OCI-LY7 (cell line): ENCODE measurements around the gene SPR. TPM values are rescaled to one million over a fixed set of nuclear protein-coding genes. Genes with fewer than 3 reads are reported as not detected.

ENCODE experiments used
- BruUV-seq: library from RNA; stranded (reverse); fragments of 400-500 nt; replicated peaks from 2 replicates; lab custom pipeline; 2021; lab: Mats Ljungman, UMichigan
- CTCF ChIA-PET: fragments of 300-600 bp; sonication (Branson Sonifier 250); formaldehyde crosslinking; loops from one replicate; lab custom pipeline; 2022; ENCODE audit warnings: antibody characterized with exemption; ENCODE audit not compliant: unreplicated experiment; lab: Charles Lee
- POLR2A ChIA-PET: fragments of 300-600 bp; sonication (Branson Sonifier 250); formaldehyde crosslinking; loops from one replicate; lab custom pipeline; 2022; ENCODE audit warnings: antibody characterized with exemption; lab: Charles Lee
- DNase-seq: peaks from one replicate; pipeline ENCODE4 v3.0.0-alpha.2; 2015; ENCODE audit warnings: low spot score
- H2AFZ ChIP-seq: fragments of 200-600 bp; sonication (generic), shearing (Covaris generic); 2 replicates; pipeline ENCODE4 v1.6.1; 2014; ENCODE audit warnings: mild to moderate bottlenecking, antibody characterized with exemption, low read length, moderate library complexity
- H3K27ac ChIP-seq: fragments of 200-600 bp; sonication (generic); 2 replicates; pipeline ENCODE4 v1.5.1; 2014; ENCODE audit warnings: mixed run types, low read depth, mild to moderate bottlenecking, moderate library complexity, low read length, inconsistent platforms; ENCODE audit not compliant: poor library complexity, severe bottlenecking
- H3K36me3 ChIP-seq: fragments of 200-600 bp; sonication (generic); 2 replicates; pipeline ENCODE4 v1.6.1; 2014; ENCODE audit warnings: mild to moderate bottlenecking, antibody characterized with exemption, low read length, moderate library complexity, mixed read lengths; ENCODE audit not compliant: insufficient read depth
- H3K4me1 ChIP-seq: fragments of 200-600 bp; sonication (generic); 2 replicates; pipeline ENCODE4 v1.5.1; 2014; ENCODE audit warnings: mild to moderate bottlenecking, low read length; ENCODE audit not compliant: insufficient read depth, poor library complexity, severe bottlenecking
- H3K4me2 ChIP-seq: fragments of 200-600 bp; sonication (generic); 2 replicates; pipeline ENCODE4 v1.6.1; 2014; ENCODE audit warnings: mild to moderate bottlenecking, low read length
- H3K4me3 ChIP-seq: fragments of 200-600 bp; sonication (generic); 2 replicates; pipeline ENCODE4 v1.5.1; 2014; ENCODE audit warnings: mild to moderate bottlenecking, low read depth, low read length; ENCODE audit not compliant: poor library complexity, severe bottlenecking
- H3K79me2 ChIP-seq: fragments of 200-600 bp; sonication (generic); 2 replicates; pipeline ENCODE4 v1.6.1; 2016; ENCODE audit warnings: low read depth, mild to moderate bottlenecking, low read length, moderate library complexity, mixed read lengths; ENCODE audit not compliant: insufficient read depth
- H3K9me2 ChIP-seq: fragments of 200-600 bp; sonication (generic); 2 replicates; pipeline ENCODE4 v1.6.1; 2016; ENCODE audit warnings: mild to moderate bottlenecking, low read length, mixed read lengths; ENCODE audit not compliant: insufficient read depth
- H3K9me3 ChIP-seq: fragments of 200-600 bp; sonication (generic); 2 replicates; pipeline ENCODE4 v1.6.1; 2014; ENCODE audit warnings: mild to moderate bottlenecking, mixed run types, low read length, mixed read lengths
- H4K20me1 ChIP-seq: fragments of 200-600 bp; sonication (generic); 2 replicates; pipeline ENCODE4 v1.6.1; 2014; ENCODE audit warnings: mild to moderate bottlenecking, antibody characterized with exemption, low read length, moderate library complexity, mixed read lengths; ENCODE audit not compliant: insufficient read depth
- EZH2phosphoT487 ChIP-seq: fragments of 200-600 bp; sonication (generic); IDR thresholded peaks from 2 replicates; pipeline ENCODE4 v1.6.1; 2018; ENCODE audit warnings: low read depth, borderline replicate concordance, mild to moderate bottlenecking, mixed run types, antibody characterized with exemption, low read length, moderate library complexity, mixed read lengths
- intact Hi-C: fragments of 100-400 bp; cut with micrococcal nuclease; formaldehyde crosslinking; loops from one replicate; pipeline ENCODE4 v1.10.0; 2022; ENCODE audit not compliant: unreplicated experiment
- total RNA-seq, 2 experiments: library from RNA; depleted of rRNA in 1 of 2; stranded (reverse); fragments of >200 nt in 1 of 2; shearing (Covaris generic) in 1 of 2; gene quantifications; 2 replicates each; pipeline ENCODE4 v1.2.3, GENCODE V29; 2014 to 2022
- TF ChIP-seq, protein P1 (sequence below): fragments of 200-600 bp; sonication (generic); conservative IDR thresholded peaks from 2 replicates; pipeline ENCODE4 v1.5.1; 2014; ENCODE audit warnings: mild to moderate bottlenecking, antibody characterized with exemption, low read length, moderate library complexity, mixed read lengths

The SPR gene
- total RNA-seq, 2 experiments from 2014 or later = not detected

DNA sequence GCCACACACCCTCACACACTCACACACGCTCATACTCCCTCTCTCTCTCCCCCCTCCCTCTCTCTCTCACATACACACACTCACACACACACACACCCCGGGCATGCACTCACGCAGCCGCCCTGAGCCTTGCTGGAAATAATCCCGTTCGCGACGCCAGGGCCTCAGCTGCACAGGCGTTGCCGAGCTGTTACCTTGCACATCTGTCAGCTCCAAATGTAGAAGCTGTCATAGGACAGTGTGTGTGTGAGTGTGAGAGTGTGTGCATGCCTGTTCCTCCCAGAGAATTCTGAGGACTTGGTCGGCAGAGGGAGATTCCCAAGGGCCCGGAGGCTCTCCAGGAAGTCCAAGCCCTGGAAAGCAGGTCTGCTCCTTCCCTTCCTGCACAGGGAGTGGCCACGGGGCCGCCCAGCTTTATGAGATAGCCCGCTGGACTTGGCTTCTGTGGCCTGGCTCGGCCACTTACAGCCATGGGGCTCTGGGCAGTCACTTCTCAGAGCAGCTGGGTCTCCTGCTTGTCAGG is 8.6 kb downstream of the SPR start:
- H3K4me2 ChIP-seq = no peak overlapping the region
- no peaks in the 10 kb centered on the region for H3K36me3 ChIP-seq
- no peaks in the 10 kb centered on the region for H3K79me2 ChIP-seq
- no peaks in the 10 kb centered on the region for H4K20me1 ChIP-seq
- H3K4me3 ChIP-seq = no peak overlapping the region
- no peaks in the 10 kb centered on the region for H3K4me1 ChIP-seq
- TF ChIP-seq, protein P1, sequence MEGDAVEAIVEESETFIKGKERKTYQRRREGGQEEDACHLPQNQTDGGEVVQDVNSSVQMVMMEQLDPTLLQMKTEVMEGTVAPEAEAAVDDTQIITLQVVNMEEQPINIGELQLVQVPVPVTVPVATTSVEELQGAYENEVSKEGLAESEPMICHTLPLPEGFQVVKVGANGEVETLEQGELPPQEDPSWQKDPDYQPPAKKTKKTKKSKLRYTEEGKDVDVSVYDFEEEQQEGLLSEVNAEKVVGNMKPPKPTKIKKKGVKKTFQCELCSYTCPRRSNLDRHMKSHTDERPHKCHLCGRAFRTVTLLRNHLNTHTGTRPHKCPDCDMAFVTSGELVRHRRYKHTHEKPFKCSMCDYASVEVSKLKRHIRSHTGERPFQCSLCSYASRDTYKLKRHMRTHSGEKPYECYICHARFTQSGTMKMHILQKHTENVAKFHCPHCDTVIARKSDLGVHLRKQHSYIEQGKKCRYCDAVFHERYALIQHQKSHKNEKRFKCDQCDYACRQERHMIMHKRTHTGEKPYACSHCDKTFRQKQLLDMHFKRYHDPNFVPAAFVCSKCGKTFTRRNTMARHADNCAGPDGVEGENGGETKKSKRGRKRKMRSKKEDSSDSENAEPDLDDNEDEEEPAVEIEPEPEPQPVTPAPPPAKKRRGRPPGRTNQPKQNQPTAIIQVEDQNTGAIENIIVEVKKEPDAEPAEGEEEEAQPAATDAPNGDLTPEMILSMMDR = no peak
- no peak for TF ChIP-seq EZH2phosphoT487
- intact Hi-C loops = no loop called here
- DNase-seq = no peak
- no peaks in the 10 kb centered on the region for H3K9me3 ChIP-seq
- CTCF ChIA-PET = interaction anchor here (1.1 kb wide), 1 partner anchor 9 kb away, joined by 3 read pairs; no protein-coding TSS in a partner anchor
- no peak overlapping the region for H2AFZ ChIP-seq
- H3K9me2 ChIP-seq = no peaks in the 10 kb centered on the region
- H3K27ac ChIP-seq = no peak overlapping the region
- POLR2A ChIA-PET = no interaction called here
- no TSS peak for BruUV-seq

DNA sequence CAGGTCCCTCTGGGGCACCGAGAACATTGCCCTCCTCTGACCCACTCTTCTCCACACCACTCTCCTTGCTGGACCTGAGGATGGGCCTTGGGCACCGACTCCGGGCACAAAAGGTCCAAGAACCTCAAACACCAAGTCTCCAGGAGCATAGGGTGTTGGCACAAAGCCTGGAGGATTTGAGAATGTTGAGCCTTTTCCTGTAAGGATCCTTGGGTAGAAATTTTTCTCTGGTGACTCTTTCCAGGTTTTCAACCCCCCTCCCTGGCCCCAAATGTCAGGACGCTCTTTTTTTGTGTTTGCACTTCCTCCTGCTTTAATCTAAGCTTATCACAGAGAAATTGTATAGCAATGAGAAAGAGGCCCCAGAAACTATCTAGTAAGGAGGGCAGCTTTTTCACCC is 9.2 kb downstream of the SPR start:
- H3K9me3 ChIP-seq = no peaks in the 10 kb centered on the region
- H3K79me2 ChIP-seq = no peaks in the 10 kb centered on the region
- H3K4me2 ChIP-seq = no peak overlapping the region
- TF ChIP-seq EZH2phosphoT487 = no peak
- TF ChIP-seq, protein P1 = no peak
- no peaks in the 10 kb centered on the region for H4K20me1 ChIP-seq
- ChIA-PET POLR2A (no interaction called here), CTCF (no interaction called here)
- no peak overlapping the region for H2AFZ ChIP-seq
- intact Hi-C loops = no loop called here
- no peaks in the 10 kb centered on the region for H3K9me2 ChIP-seq
- H3K36me3 ChIP-seq = no peaks in the 10 kb centered on the region
- DNase-seq = no peak
- BruUV-seq = no TSS peak
- no peak overlapping the region for H3K4me3 ChIP-seq
- no peak overlapping the region for H3K27ac ChIP-seq
- no peaks in the 10 kb centered on the region for H3K4me1 ChIP-seq

DNA sequence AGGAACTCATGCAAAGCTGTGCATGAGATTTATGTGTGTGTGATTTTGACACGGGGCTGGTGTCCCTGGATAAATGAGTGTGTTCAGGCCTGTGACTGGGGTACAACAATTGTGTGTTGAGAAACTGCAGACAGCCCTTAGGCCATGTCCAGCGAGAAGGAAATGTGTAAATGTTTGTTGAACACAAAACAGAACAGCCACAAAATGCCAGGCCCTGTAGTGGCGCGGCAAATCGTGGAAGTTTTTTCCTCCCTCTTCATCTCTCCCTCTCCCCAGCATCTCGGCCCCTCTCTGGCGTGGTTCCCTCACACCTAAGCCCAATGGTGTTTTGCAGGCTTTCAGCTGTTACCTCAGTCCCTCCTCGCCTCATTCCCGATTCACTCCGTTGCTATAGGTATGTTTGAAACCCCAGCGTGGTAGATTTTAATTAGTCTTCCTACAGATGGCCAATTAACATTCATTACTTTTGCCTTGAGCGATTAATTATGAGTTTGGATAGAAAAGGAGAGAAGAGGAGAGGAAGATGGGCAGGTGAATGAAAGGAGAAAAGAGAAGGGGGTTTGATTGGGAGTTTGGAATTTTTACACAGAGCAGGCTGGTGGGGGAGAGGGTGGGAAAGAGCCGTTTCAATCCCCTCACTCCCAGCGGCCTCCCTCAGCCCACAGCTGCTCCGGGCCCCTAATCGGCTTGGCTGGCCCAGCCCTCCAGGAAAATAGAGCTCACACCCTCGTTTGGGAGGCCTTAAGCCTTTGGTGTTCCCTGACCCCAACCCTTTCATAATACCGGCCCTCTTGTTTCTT is 10.8 kb downstream of the SPR start:
- Histone ChIP-seq H3K27ac (no peak overlapping the region), H3K36me3 (no peaks in the 10 kb centered on the region), H3K9me2 (no peaks in the 10 kb centered on the region), H3K79me2 (no peaks in the 10 kb centered on the region), H3K4me1 (no peaks in the 10 kb centered on the region), H4K20me1 (no peaks in the 10 kb centered on the region), H3K4me3 (no peak overlapping the region), H3K9me3 (no peaks in the 10 kb centered on the region), H2AFZ (no peak overlapping the region), H3K4me2 (no peak overlapping the region)
- ChIA-PET CTCF (interaction anchor here (0.6 kb wide), 1 partner anchor 42 kb away, joined by 4 read pairs; no protein-coding TSS in a partner anchor), POLR2A (no interaction called here)
- no peak for DNase-seq
- intact Hi-C loops = no loop called here
- BruUV-seq = no TSS peak
- TF ChIP-seq EZH2phosphoT487 = no peak
- TF ChIP-seq, protein P1 = no peak
